Measurements from ENCODE around the gene ANGPTL2. TPM values are rescaled to one million over a fixed set of nuclear protein-coding genes. Genes with fewer than 3 reads are reported as not detected.

Gene ANGPTL2
- total and polyA plus RNA-seq, 9 of the 15 experiments (the other 6 are each of a cell fraction or from before 2014, with no cell fraction given) = not detected

- Histone ChIP-seq H3K9me1 (ENCODE audit: control insufficient read depth, insufficient read depth, low read length) (no peaks in the 10 kb centered on the region), H3K4me2 (ENCODE audit: insufficient read depth, low read length) (no peak overlapping the region), H3K79me2 (ENCODE audit: control insufficient read depth, insufficient read depth, low read length) (no peaks in the 10 kb centered on the region), H3K27me3 (ENCODE audit: control insufficient read depth in 2 of 2, insufficient read depth in 2 of 2, low read length in 2 of 2) (peaks cover 10 to 47% of the 10 kb centered on the region in 2 experiments), H4K20me1 (replicated peaks; ENCODE audit: control insufficient read depth, insufficient read depth, low read length) (0 out of 2 replicates have a peak, but pooled peaks cover 2% of the 10 kb centered on the region), H3K4me1 (replicated peaks in 1 of 2; ENCODE audit: control insufficient read depth in 2 of 2, insufficient read depth in 2 of 2, low read length in 2 of 2) (no peaks in the 10 kb centered on the region; a peak in 1 of 5 replicates), H3K9ac (ENCODE audit: insufficient read depth in 1 of 2, low read depth in 2 of 2, low read length in 2 of 2) (no peak overlapping the region), H3K9me3 (replicated peaks; ENCODE audit: control insufficient read depth, insufficient read depth, low read depth, low read length) (no peaks in the 10 kb centered on the region), H2AFZ (ENCODE audit: low read depth, low read length) (no peak overlapping the region), H3K36me3 (ENCODE audit: control insufficient read depth, insufficient read depth, low read length) (no peaks in the 10 kb centered on the region), H3K4me3 (no peak overlapping the region), H3K27ac (ENCODE audit: extremely low read depth, low read depth, low read length) (no peak overlapping the region)
- ATAC-seq = no peak
- 8% methylated on average over 3 of the region's 3 CpGs for WGBS (ENCODE audit: insufficient coverage, low coverage, missing lambda C conversion rate)
- FAIRE-seq = no peak
- BruUV-seq (replicated peaks) = no TSS peak
- intact Hi-C loops (cut with micrococcal nuclease) (no loop called here), in situ Hi-C loops (cut with MboI) (no loop called here)
- POLR2A ChIA-PET = no interaction called here
- CTCF ChIA-PET (ENCODE audit: low intra/inter-chr PET ratio) = no interaction called here
- no peak for DNase-seq (ENCODE audit: extremely low read depth in 1 of 4, low spot score in 3 of 4)
- TF ChIP-seq TOE1 (IDR thresholded peaks at IDR 0.05; ENCODE audit: borderline replicate concordance) (no peak), TOE1 (CRISPR knock-in tag; IDR thresholded peaks at IDR 0.05; ENCODE audit: borderline replicate concordance, low read depth) (no peak), MGA (IDR thresholded peaks at IDR 0.05) (no peak), ATF1 (CRISPR knock-in tag; IDR thresholded peaks at IDR 0.05) (no peak), ATF1 (tag; IDR thresholded peaks at IDR 0.05) (no peak), ZNF778 (CRISPR knock-in tag; IDR thresholded peaks at IDR 0.05) (no peak), OTX1 (CRISPR knock-in tag; IDR thresholded peaks at IDR 0.05) (no peak), ZSCAN29 (IDR thresholded peaks at IDR 0.05) (no peak), YBX1 (IDR thresholded peaks at IDR 0.05) (no peak), DDX20 (tag; IDR thresholded peaks at IDR 0.05; ENCODE audit: low read depth) (no peak), BDP1 (IDR thresholded peaks at IDR 0.05; ENCODE audit: insufficient read depth, insufficient read length) (no peak), HDAC2 (IDR thresholded peaks at IDR 0.05) (no peak), ZNF197 (CRISPR knock-in tag; IDR thresholded peaks at IDR 0.05; ENCODE audit: low read depth) (no peak), KDM4B (IDR thresholded peaks at IDR 0.05; ENCODE audit: borderline replicate concordance in 2 of 2, low read depth in 1 of 2) (no peak), ZNF212 (CRISPR knock-in tag; IDR thresholded peaks at IDR 0.05) (no peak)
Measured at GRCh38 chr9:127050152-127050551, 72.3 kb downstream of the ANGPTL2 start.

All from K562 (cell line).